GM21825 (cell line): ENCODE results near the gene INPP5A.
"Not testable (repeated sequence)": the region's sequence is repeated elsewhere in the genome, so short reads cannot be mapped to it uniquely, and the experiment has no call there.

Experiments used
- ATAC-seq: cut with Tn5 transposase; IDR thresholded peaks from one replicate; pipeline ENCODE4 v1.9.1; 2021; ENCODE audit warnings: mild to moderate bottlenecking, moderate library complexity; ENCODE audit not compliant: unreplicated experiment

INPP5A gene

DNA sequence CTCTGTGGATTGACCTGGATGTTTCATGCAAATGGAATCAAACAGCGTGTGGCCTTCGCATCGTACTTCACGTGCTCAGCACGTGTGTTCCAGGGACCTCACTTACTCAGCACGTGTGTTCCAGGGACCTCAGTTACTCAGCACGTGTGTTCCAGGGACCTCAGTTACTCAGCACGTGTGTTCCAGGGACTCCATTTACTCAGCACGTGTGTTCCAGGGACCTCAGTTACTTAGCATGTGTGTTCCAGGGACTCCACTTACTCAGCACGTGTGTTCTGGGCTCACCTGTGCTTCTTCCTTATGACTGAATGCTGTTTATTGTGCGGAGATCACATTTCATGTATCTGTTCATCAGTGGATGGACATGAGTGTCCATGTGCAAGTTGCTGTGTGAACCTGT lies 22.0 kb downstream of the INPP5A start:
- no peak for ATAC-seq

DNA sequence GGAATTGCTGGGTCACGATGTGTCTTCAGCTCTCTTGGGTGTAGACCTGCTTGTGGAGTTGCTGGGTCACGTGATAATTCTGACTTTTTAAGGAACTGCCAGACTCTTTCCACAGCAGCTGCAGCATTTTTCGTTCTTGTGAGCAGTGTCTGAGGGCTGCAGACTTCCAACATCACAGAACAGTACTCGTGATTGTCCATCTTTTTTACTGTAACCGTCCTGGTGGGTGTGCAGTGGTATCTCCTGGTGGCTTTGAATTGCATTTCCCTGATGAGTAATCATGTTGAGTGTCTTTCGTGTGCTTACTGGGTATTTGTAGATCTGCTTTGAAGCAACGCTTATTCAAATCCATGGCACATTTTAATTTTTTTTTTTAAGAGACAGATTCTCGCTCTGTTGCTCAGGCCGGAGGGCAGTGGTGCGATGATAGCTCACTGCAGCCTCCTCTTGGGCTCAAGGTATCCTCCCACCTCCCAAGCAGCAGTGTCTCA lies 22.7 kb downstream of the INPP5A start:
- ATAC-seq: no peak

DNA sequence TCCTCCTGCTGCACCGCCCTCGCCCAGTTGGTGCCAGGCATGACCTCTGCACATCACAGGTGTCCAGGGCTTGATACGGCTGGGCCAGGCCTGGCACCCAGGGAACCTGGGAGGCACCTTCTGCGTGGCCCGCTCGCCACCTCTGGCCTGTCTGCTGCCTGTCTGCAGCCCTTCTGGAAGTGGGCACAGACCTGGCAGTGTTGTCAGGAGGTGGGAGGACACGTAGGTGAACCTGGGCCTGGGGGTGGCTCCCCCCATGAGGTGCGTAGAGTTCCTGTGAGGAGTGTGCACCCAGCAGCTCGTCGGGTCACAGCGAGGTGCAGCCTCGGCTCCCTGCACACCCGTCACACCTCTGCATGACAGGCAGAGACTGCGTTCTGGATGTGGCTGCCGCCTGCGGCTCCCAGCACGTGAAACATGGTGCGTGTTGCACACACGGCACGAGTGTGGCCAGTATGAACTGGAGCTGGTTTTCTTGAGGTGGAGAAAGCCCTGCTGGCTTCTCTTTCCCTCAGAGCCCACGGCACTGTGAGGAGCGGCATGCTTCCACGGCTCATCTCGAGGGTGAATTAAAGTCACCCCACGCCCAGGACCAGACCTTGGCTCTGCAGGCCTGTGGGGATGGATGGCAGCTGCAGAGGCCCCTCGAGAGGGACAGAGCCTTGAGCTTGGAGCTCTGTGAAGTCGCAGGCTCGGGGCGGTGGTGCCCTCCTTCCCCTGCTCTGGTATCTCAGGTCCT lies 24.8 kb downstream of the INPP5A start:
- ATAC-seq: no peak

DNA sequence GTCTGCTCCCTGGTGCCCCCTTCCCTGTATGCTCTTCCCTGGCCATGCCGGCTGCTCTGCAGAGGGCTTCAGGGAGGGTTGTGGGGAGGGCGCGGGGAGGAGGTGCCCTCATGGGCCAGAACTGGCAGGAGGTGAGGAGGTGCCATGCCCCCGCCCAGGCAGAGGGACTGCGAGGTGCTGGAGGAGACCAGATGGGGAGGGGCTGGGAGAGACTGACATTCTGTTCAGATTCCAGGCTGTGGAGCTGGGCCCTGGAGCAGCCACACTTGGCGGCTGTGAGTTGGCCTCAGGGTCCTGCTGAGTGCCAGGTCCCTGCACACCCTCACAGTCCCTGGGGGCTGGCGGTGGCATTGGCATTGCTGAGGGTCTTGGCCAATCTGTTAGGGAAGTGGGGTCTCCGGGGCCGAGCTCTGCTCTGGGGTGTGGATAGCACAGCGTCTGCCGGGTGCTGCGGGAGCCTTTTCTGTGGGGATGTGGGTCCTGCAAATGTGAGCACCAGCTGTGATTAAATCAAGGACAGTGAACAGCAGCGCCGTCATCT lies 25.4 kb downstream of the INPP5A start:
- ATAC-seq: no peak

DNA sequence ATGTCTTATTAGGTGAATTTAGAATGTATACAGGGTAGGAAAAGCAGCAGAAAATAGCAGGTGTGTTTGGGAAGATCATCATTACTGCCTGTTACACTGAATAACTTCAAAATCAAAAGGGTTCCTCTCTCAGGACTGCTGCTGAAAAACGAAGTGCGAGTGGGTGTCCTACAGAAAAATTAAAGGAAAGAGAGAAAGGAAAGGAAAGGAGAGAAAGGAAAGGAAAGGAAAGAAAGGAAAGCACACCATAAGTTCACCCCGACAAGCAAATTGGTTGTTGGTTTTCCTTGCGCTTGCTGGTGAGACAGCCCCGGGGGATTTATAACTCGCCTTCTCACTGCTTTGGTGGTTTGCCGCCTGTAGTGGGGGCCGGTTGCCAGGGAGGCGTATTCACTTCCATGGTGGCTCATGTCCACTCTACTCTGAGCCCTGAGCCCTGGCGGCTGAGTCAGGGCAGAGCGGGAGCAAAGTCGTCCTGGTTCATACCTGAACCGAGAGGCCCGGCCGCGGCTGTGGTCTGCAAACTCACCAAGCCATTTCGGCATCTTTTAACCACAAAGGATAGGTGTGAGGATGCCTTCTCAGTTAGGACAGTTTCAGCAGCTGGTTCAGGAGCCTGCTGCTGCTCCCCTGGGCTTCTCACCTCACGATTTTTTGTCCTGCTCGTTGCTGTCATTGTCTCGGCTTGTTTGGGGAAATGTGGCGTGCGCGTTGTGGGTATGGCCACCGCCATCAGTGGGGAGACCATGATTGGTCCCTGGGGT lies 26.1 kb downstream of the INPP5A start:
- peak; percentile 74 for ATAC-seq

DNA sequence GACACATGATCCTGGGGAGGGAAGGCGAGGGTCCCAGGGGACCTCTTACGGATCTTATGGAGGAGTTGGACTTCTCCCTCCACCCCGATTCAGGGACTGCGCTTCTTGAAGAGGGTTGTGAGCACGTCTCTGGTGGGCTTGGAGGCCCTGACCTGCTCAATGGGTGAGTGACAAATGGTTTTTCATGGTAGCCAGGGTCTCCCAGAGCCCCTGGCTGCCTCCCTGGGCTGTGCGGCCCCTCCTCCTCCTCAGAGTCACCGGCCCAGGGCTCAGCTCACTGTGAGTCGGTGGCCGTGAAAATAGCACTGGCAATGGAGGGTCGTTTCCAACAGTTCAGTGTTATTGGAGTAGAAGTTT lies 26.6 kb downstream of the INPP5A start:
- ATAC-seq: no peak

DNA sequence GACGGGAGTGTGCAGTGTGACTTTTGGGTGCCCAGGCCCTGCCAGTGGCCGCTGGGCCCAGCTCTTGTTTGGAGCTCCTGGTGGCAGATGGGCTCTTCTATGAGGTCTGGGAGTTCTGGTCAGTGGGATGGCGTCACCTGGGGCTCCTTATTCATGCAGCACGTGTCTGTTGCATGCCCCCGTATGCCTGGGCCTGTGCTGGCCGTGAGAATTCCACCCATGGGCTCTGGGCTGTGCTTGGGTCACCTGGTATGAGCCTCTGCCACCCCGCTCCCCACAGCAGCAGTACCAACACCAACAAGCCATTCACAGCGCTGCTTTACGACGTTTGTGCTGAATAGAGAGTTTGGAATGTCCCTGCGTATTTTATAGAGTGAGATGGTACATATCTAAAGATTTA lies 27.1 kb downstream of the INPP5A start:
- ATAC-seq: no peak

DNA sequence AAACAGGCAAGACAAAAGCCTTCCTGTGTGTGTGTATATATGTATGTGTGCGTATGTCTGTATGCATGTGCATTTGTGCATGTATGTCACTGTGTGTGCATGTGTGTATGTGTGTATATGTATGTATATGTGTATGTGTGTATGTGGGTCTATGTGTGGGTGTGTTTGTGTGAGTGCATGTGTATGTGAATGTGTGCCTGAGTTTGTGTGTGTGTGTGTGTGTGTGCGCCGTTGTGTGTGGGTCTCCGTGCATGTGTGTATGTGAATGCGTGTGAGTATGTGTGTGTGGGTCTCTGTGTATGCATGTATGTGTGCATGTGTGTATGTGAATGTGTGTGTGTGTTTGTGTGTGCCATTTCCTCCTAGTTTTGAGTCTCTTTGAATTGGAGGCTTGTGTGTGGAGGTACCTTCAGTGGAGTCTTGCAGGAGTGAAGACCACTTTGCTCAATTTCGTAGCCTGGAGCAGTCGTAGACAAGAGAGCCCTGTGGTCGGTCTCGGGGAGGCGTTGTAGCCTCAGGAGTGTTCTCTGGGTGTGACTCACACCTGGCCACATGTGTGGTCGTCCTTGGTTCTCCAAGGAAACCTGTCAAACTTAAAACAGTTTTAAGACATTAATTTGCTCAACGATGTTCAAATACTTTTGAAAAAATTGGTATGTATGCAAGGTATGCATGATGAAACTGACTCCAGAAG lies 28.1 kb downstream of the INPP5A start:
- no peak for ATAC-seq

DNA sequence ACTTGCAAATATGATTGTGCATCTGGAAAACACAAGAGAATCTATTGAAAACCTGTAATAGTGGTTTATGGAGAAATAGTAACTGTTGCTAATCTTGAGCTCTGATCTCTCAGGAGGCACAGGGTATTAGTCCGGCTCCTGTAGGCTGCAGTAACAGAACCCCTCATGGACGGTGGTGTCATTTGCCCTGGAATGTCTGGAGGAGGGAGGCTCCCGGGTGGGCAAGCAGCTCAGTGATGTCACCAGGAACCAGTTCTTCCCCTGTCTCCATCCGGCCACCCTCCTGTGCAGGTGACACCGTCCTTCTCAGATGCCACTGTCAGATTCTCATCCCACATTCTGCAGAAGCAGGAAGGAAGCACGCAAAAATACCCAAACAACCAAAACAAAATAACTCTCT lies 29.3 kb downstream of the INPP5A start:
- no peak for ATAC-seq

DNA sequence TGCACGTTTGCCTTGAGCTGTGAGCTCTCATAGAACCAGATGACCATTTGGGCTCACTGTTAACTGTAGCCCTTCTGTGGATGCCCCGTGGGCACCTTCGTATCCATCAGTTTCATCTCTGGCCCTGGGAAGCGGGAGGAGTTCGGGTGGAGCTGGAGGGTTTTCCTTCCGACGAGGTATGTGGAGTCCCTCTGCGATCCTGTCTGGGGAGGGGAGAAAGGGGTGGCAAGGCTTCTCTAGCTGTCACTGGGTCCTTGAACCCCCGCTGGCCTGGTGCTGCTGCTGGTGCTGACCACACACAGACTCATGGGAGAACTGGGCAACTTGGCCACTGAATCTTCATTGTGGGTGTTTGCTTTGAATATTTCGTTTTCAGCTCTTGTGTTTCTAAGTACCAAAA lies 32.7 kb downstream of the INPP5A start:
- ATAC-seq: no peak

DNA sequence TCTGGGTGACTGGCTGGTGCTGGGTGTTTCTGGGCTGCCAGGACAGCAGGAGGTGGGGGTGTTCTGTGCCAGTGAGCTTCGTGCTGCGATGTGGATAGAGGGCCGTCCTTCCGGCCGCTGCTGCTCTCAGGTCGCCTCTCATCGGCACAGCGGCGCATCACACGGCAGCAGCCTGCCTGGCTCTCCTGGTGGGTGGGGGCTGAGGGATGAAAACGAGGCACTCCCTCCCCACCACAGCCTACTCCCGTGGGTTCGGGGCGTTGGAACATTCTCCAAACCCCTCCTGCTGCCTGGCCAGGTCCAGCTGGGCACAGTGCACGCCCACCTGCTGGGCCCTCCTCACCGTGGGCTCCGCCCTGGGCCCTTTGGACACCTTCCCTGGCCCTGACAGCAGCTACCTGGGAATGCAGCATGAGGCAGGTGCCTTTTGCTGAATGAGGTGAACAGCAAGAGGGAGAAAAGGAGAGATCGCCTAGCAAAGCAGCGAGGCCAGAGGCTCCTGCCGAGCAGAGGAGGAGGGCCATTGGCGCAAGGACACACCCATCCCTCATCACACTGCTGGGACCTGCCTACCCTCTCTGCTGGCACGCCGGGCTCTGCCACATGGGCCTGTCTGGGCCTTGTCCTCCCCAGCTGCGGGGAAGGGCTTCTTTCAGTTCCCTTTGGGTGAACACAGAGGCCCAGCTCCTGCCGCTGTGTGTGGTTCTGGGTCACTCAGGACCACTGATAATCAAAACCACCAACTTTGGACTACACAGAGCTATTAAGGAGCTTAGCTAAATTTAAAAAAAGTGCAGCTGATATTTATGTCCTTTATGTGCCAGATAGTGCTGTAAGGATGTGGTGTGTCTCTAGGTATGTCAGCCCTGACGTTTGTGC lies 33.4 kb downstream of the INPP5A start:
- peak; percentile 36 for ATAC-seq

DNA sequence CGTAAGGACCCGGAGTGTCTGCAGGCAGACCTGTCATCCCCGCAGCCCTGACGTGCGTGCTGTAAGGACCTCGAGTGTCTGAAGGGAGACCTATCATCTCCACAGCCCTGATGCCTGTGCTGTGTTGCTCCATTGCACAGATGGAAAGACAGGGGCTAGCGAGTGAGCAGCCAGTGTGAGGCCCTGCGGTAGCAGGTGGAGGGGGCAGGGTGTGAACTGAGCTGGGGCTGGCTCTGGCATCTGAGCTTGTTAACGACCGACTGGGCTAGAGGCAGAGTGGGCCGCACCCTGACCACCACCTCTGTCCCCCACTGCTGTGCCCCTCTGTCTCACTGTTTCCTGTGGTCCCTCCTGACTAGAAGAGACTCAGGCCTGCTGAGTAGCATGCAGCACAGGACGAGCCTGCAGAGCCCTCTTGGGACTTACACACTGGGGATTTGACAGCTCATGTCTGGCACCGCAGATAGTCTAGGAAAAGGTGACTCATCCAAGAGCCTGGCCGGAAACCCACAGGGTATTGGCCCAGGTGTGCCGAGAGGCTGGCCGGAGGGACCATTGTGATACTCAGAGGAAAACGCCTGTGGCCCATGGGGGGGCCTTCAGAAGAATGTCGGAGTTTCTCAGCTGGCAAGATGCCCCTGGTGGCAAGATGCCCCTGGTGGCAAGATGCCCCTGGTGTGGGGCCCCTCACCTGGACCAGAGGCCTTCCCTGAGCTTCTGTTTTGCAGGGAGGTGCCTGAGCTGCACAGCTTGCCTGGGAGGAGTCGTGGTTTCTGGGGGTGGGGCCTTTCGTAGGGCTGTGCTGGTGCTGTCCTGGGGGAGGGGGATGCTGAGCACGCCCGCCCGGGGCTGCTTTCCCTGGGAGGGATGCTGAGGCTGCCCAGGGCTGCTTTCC lies 34.3 kb downstream of the INPP5A start:
- ATAC-seq: peak; percentile 63

DNA sequence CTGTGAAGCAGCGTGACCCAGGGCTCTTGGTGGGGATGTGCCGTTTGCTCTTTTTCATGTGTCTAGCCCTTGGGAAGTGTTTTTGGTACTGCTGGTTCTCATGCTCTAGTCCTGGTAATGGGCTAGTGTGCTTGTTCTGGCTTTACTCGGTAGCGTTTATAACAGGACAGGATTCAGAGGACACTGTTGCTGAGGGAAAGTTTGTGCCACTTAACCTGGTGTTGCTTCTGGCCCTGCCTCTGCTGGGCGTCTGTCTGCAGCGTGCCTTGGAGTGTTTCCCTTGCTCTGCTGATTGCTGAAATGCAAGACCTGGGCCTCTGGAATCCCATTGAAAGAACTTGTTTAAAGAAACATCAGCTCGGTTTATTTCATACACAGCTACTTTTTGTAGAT lies 35.0 kb downstream of the INPP5A start:
- ATAC-seq: no peak

DNA sequence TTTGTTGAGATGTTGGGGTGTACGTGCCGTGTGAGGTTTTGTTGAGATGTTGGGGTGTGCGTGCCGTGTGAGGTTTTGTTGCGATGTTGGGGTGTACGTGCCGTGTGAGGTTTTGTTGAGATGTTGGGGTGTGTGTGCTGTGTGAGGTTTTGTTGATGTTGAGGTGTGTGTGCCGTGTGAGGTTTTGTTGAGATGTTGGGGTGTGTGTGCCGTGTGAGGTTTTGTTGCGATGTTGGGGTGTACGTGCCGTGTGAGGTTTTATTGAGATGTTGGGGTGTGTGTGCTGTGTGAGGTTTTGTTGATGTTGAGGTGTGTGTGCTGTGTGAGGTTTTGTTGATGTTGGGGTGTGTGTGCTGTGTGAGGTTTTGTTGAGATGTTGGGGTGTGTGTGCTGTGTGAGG lies 35.4 kb downstream of the INPP5A start:
- not testable (repeated sequence) for ATAC-seq

DNA sequence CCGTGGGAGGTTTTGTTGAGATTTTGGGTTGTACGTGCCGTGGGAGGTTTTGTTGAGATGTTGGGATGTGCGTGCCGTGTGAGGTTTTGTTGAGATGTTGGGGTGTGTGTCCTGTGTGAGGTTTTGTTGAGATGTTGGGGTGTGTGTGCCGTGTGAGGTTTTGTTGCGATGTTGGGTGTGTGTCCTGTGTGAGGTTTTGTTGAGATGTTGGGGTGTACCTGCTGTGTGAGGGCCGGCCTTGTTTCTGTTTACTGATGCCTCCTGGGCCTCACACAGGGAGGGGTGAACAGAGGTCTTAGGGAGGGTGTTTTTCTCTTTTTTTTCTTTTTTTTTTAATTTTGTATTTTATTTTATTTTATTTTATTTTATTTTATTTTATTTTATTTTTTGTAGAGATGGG lies 36.7 kb downstream of the INPP5A start:
- no peak for ATAC-seq

DNA sequence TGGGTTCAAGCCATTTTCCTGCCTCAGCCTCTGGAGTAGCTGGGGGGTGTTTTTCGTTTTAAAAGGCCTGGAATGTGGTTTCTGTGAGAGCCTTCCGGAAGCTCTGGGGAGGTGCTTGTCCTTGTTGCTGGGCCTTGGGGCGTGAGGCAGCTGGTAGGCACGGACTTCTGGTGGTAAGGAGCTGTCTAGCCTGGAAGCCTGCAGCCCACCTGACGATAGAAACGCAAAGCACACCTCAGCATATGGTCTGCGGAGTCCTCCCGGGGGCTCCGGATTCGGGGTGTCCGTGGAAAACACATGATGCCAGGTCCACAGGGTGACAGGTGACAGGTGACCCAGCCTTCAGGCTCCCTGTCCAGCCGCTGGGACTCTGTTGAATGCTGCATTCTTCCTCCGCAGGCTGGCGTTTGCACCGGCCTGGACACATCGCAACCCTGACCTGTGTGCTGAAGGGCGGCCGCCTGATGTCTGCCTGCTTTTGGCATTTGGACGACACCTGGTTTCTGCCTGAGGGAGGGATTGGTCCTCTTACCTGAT lies 37.3 kb downstream of the INPP5A start:
- ATAC-seq: no peak

DNA sequence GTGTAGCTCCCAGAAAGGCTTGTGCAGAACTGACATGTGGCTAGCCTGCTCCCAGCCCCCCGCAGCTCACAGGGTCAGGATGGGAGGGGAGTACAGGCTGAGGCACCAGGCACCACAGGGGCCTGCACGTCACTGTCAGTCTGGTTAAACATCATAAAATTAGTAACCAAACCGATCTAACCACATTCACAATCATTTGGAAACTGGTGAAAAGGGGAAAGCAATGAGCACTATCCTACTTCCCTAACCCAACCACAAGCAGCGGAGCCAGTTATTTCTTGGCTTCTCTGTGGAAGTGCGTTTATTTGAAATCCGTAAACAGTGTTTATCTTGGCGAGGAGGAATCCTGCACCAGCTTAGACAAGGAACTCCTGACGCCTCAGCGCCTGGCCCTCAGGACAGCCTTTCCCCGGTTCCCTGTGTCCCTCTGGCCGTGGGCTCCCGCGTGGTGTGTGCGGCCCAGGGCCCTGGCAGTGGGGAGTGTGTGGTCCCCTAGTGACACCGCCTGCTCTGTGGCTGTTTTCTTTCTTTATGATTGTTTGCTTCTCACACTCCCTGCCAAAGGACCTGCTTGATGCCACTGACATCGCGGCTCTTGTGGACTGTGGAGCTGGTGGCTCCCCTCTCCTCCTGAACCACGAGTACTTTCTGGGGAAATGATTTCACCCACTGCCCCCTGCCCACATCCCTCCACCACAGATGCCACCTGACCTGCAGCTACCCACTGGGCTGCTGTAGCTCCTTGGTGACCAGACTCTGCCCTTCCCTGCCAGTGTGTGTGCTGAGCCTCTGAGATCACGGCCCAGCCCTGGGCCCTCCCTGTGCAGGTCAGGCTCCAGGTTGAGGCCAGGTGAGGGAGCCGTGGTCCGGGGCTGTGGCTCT lies 38.0 kb downstream of the INPP5A start:
- peak; percentile 28 for ATAC-seq

DNA sequence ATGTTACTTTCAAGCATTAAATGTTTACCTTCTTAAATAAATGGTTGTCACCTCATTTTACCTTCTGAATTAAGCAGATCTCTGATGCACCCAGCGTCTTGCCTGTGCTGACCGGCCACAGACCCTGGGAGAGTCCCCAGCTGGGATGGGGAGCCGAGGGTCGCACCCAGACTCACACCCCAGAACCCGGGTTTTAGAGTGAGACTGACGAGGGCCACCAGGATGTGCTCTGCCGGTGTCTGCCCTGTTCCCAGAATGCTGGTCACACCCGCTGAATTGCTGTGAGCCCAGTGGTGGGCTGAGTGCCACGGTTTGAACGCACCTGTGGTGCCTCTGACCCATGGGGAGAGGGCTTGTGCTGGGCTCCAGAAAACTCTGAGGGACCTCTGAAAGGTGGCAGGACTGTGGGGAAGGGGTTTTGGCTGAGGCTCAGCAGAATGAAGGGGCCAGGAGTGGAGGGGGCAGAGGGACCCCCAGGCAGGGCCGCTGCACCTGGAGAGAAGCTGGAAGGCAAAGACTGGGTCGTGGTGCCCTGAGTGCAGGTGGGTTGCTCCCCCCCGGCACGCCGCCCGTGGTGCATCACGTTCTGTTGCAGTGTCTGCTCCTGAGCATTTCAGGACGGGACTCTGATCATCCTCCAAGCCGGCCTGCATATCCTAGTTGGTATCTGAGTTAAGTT lies 39.2 kb downstream of the INPP5A start:
- ATAC-seq: no peak
